HepG2 (cell line): Measurements from ENCODE around the gene POLN. TPM values are rescaled to one million over a fixed set of nuclear protein-coding genes. Genes with fewer than 3 reads are reported as not detected.

Source experiments
- ATF5 ChIP-seq: sonication (generic); formaldehyde crosslinking; IDR thresholded peaks from 2 replicates; pipeline ENCODE4 v1.4.0; 2020; ENCODE audit warnings: mild to moderate bottlenecking, low read depth, missing genetic modification reagents
- CENPT ChIP-seq: sonication (generic); formaldehyde crosslinking; IDR thresholded peaks from 2 replicates; pipeline ENCODE4 v1.8.0; 2022; ENCODE audit warnings: low read depth, mild to moderate bottlenecking, moderate library complexity, missing genetic modification reagents
- CHD2 ChIP-seq: IDR thresholded peaks from 2 replicates; pipeline ENCODE4 v1.6.1; 2011; ENCODE audit warnings: low read depth, low read length, improper control_type of control experiment
- EHMT2 ChIP-seq: fragments of 200-600 bp; sonication (generic); IDR thresholded peaks from 2 replicates; pipeline ENCODE4 v1.7.0; 2017; ENCODE audit warnings: antibody characterized with exemption, low read depth, low read length, borderline replicate concordance
- FOSL2 ChIP-seq: sonication (generic); formaldehyde crosslinking; IDR thresholded peaks from 2 replicates; pipeline ENCODE4 v1.4.0; 2020; ENCODE audit warnings: missing genetic modification reagents
- FOXO4 ChIP-seq: sonication (generic); formaldehyde crosslinking; conservative IDR thresholded peaks from 2 replicates; pipeline ENCODE4 v1.8.1; 2023; ENCODE audit warnings: missing genetic modification reagents
- MIXL1 ChIP-seq: IDR thresholded peaks from 2 replicates; pipeline ENCODE4 v1.6.1; 2016
- MZF1 ChIP-seq: sonication (generic); formaldehyde crosslinking; IDR thresholded peaks from 2 replicates; pipeline ENCODE4 v1.8.1; 2023; ENCODE audit warnings: mild to moderate bottlenecking, missing genetic modification reagents, borderline replicate concordance
- TFE3 ChIP-seq: IDR thresholded peaks from 2 replicates; pipeline ENCODE4 v1.6.1; 2016
- ZNF136 ChIP-seq: sonication (generic); formaldehyde crosslinking; IDR thresholded peaks from 2 replicates; pipeline ENCODE4 v1.8.1; 2022; ENCODE audit warnings: low read depth, mild to moderate bottlenecking, moderate library complexity, missing genetic modification reagents
- ZNF138 ChIP-seq: sonication (generic); formaldehyde crosslinking; IDR thresholded peaks from 2 replicates; pipeline ENCODE4 v1.5.0; 2020; ENCODE audit warnings: mild to moderate bottlenecking, low read depth, missing genetic modification reagents
- ZNF225 ChIP-seq: sonication (generic); formaldehyde crosslinking; IDR thresholded peaks from 2 replicates; pipeline ENCODE4 v1.4.0; 2020; ENCODE audit warnings: mild to moderate bottlenecking, missing genetic modification reagents
- ZNF274 ChIP-seq: sonication (generic); formaldehyde crosslinking; IDR thresholded peaks from 2 replicates; pipeline ENCODE4 v1.5.1; 2020; ENCODE audit warnings: mild to moderate bottlenecking, missing genetic modification reagents
- ZNF562 ChIP-seq: sonication (generic); formaldehyde crosslinking; IDR thresholded peaks from 2 replicates; pipeline ENCODE4 v1.8.0; 2022; ENCODE audit warnings: missing genetic modification reagents, borderline replicate concordance
- ZNF737 ChIP-seq: sonication (generic); formaldehyde crosslinking; IDR thresholded peaks from 2 replicates; pipeline ENCODE4 v1.5.0; 2020; ENCODE audit warnings: missing genetic modification reagents, mild to moderate bottlenecking, borderline replicate concordance
- polyA plus RNA-seq, 8 experiments: library from polyadenylated mRNA; depleted of rRNA in 3 of 8; stranded (reverse) in 7 of 8; unstranded in 1 of 8; fragments of >200 nt; fragmentation: Illumina TruSeq in 4 of 8; extraction: Trizol in 4 of 8; gene quantifications; 2 replicates each; pipeline versions ENCODE4 v1.2.1 to v1.2.3, GENCODE V29; 2011 to 2016; ENCODE audit warnings: low read depth in 4 of 8, missing spikeins in 1 of 8, mixed read lengths in 1 of 8; ENCODE audit not compliant: insufficient read depth in 1 of 8
- total RNA-seq, 5 experiments: library from RNA; depleted of rRNA; stranded (reverse); fragments of >200 nt; fragmentation: Illumina TruSeq; extraction: Trizol; gene quantifications; 2 replicates each; pipeline ENCODE4 v1.2.3, GENCODE V29; 2016; ENCODE audit warnings: low read depth in 1 of 5
- TF ChIP-seq, protein P1 (sequence below): sonication (generic); formaldehyde crosslinking; conservative IDR thresholded peaks from 2 replicates; pipeline ENCODE4 v1.4.0; 2020; ENCODE audit warnings: missing genetic modification reagents
- TF ChIP-seq, protein P2 (sequence below): sonication (generic); formaldehyde crosslinking; IDR thresholded peaks from 2 replicates; pipeline ENCODE4 v1.4.0; 2020; ENCODE audit warnings: missing genetic modification reagents
- TF ChIP-seq, protein P3 (sequence below): sonication (generic); formaldehyde crosslinking; conservative IDR thresholded peaks from 2 replicates; pipeline ENCODE4 v1.4.0; 2020; ENCODE audit warnings: mild to moderate bottlenecking, missing genetic modification reagents, moderate library complexity

POLN gene
- total and polyA plus RNA-seq, 2 of the 13 experiments (the other 11 are each of a cell fraction or from before 2014, with no cell fraction given), result 0.93 to 1.5 TPM

GRCh38 chr4:2262145-2262943 lies 20.4 kb upstream of the POLN start (continued):
- TF ChIP-seq FOXO4 (CRISPR knock-in tag) (no peak), CHD2 (no peak), EHMT2 (no peak), ZNF562 (no peak), CENPT (CRISPR knock-in tag) (0 out of 2 replicates have a peak, but pooled peaks have one; percentile 56), ATF5 (CRISPR knock-in tag) (no peak; the same call in 1 of the 2 replicates), ZNF225 (CRISPR knock-in tag) (peak; percentile 53; the same call in 1 of the 2 replicates), MIXL1 (CRISPR knock-in tag) (no peak), ZNF138 (CRISPR knock-in tag) (peak; percentile 27; the same call in 1 of the 2 replicates), MZF1 (no peak), ZNF737 (no peak), ZNF136 (CRISPR knock-in tag) (no peak), FOSL2 (no peak), TFE3 (CRISPR knock-in tag) (0 out of 2 replicates have a peak, but pooled peaks have one; percentile 15), ZNF274 (CRISPR knock-in tag) (peak; percentile 61; the same call in 1 of the 2 replicates)
- TF ChIP-seq, protein P1, sequence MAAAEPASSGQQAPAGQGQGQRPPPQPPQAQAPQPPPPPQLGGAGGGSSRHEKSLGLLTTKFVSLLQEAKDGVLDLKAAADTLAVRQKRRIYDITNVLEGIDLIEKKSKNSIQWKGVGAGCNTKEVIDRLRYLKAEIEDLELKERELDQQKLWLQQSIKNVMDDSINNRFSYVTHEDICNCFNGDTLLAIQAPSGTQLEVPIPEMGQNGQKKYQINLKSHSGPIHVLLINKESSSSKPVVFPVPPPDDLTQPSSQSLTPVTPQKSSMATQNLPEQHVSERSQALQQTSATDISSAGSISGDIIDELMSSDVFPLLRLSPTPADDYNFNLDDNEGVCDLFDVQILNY (CRISPR knock-in tag), result no peak
- TF ChIP-seq, protein P2, sequence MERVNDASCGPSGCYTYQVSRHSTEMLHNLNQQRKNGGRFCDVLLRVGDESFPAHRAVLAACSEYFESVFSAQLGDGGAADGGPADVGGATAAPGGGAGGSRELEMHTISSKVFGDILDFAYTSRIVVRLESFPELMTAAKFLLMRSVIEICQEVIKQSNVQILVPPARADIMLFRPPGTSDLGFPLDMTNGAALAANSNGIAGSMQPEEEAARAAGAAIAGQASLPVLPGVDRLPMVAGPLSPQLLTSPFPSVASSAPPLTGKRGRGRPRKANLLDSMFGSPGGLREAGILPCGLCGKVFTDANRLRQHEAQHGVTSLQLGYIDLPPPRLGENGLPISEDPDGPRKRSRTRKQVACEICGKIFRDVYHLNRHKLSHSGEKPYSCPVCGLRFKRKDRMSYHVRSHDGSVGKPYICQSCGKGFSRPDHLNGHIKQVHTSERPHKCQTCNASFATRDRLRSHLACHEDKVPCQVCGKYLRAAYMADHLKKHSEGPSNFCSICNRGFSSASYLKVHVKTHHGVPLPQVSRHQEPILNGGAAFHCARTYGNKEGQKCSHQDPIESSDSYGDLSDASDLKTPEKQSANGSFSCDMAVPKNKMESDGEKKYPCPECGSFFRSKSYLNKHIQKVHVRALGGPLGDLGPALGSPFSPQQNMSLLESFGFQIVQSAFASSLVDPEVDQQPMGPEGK (CRISPR knock-in tag), result peak; percentile 81
- TF ChIP-seq, protein P3, sequence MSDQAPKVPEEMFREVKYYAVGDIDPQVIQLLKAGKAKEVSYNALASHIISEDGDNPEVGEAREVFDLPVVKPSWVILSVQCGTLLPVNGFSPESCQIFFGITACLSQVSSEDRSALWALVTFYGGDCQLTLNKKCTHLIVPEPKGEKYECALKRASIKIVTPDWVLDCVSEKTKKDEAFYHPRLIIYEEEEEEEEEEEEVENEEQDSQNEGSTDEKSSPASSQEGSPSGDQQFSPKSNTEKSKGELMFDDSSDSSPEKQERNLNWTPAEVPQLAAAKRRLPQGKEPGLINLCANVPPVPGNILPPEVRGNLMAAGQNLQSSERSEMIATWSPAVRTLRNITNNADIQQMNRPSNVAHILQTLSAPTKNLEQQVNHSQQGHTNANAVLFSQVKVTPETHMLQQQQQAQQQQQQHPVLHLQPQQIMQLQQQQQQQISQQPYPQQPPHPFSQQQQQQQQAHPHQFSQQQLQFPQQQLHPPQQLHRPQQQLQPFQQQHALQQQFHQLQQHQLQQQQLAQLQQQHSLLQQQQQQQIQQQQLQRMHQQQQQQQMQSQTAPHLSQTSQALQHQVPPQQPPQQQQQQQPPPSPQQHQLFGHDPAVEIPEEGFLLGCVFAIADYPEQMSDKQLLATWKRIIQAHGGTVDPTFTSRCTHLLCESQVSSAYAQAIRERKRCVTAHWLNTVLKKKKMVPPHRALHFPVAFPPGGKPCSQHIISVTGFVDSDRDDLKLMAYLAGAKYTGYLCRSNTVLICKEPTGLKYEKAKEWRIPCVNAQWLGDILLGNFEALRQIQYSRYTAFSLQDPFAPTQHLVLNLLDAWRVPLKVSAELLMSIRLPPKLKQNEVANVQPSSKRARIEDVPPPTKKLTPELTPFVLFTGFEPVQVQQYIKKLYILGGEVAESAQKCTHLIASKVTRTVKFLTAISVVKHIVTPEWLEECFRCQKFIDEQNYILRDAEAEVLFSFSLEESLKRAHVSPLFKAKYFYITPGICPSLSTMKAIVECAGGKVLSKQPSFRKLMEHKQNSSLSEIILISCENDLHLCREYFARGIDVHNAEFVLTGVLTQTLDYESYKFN (CRISPR knock-in tag), result peak; percentile 24; the same call in 1 of the 2 replicates
